Thyroid gland (tissue), 4 donors: Measurements from ENCODE around the gene DIP2C.

Experiments used
- POLR2A ChIP-seq, 2 donors: fragments of 450-650 bp; IDR thresholded peaks; one replicate each; pipeline ENCODE4 v1.6.1; 2017; ENCODE audit warnings: antibody characterized with exemption in 2 of 2, mild to moderate bottlenecking in 2 of 2, moderate library complexity in 1 of 2
- TF ChIP-seq, protein P1 (sequence below), 6 experiments: fragments of 200-600 bp in 3 of 6; fragments of 450-650 bp in 3 of 6; sonication (generic) in 3 of 6; IDR thresholded peaks; one replicate each; pipeline ENCODE4 v1.5.1; 2016 to 2019; ENCODE audit warnings: antibody characterized with exemption in 6 of 6, mild to moderate bottlenecking in 2 of 6, inconsistent platforms in 1 of 6, moderate library complexity in 1 of 6

DNA sequence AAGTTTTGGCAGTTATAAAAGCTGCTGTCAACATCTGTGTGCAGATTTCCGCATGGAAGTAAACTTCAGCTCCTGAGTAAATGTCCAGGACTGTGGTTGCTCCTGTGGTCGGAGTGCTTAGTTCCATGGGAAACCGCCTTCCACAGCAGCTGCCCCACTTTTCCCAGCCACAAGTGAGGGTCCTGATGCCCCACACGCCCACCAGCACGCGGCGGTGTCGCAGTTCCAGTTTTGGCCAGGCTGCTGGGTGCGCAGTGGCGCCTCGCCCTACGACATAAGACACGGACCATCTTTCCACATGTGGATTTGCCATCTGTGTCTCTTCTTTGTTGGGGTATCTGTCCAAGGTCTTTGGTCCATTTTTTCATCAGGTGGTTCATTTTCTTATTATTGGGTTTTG is 167.1 kb downstream of the DIP2C start:
- no peak for TF ChIP-seq POLR2A (IDR thresholded peaks at IDR 0.05)
- TF ChIP-seq, protein P1, sequence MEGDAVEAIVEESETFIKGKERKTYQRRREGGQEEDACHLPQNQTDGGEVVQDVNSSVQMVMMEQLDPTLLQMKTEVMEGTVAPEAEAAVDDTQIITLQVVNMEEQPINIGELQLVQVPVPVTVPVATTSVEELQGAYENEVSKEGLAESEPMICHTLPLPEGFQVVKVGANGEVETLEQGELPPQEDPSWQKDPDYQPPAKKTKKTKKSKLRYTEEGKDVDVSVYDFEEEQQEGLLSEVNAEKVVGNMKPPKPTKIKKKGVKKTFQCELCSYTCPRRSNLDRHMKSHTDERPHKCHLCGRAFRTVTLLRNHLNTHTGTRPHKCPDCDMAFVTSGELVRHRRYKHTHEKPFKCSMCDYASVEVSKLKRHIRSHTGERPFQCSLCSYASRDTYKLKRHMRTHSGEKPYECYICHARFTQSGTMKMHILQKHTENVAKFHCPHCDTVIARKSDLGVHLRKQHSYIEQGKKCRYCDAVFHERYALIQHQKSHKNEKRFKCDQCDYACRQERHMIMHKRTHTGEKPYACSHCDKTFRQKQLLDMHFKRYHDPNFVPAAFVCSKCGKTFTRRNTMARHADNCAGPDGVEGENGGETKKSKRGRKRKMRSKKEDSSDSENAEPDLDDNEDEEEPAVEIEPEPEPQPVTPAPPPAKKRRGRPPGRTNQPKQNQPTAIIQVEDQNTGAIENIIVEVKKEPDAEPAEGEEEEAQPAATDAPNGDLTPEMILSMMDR (IDR thresholded peaks at IDR 0.05): no peak
